Measurements from ENCODE around the gene ZNF235.
"Not testable (repeated sequence)": the region's sequence is repeated elsewhere in the genome, so short reads cannot be mapped to it uniquely, and the experiment has no call there.

The ZNF235 gene

DNA sequence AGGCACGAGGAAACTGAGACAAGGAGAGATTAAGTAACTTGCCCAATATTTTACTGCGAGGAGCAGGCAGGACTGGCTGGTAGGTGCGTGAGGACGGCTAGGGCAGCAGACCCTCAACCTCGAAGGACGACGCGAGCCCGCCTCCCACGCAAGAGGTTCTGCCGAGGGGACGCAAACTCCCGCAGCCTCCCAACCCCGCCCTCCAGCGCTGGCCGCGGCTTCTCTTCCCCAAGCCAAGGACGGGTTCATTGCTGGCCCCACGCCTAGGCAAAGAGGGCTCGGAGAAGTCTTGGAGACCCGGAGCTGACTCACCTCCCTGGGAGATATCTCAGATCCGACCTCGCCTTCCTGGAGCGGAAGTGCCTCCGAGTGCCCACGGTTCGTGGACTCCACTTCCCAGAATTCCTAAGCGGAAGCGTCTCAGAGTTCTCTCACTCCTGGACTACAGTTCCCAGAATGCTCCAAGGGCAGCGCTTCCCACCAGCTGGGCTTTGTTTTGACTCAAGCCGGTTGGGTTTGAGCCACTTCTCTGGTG, at the start of gene ZNF235:
Gene ZNF235 (minus strand): TSS at position 367 of the 535 bp plus-strand sequence. CDS start 1,621 bp downstream, outside the sequence.
- peak; percentile 86 for DNase-seq

DNA sequence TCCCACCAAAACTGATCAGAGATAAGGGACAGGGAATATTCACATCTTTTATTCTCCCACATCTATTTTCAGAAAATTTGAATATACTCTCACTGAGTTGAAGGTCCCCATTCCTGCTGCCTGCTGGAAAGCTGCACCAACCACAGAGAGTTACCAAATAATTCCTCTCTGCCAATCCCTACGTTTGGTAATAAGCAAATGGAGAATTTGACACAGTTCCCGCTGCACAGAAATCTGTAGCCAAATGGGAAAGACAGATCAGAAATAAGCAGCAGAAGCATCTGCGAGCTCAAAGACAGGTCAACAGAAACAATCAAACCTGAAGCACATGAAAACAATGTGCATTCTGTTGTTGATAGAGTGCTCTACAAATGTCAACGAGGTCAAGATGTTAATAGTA, 41.7 kb upstream of the ZNF235 start:
- no peak for DNase-seq

DNA sequence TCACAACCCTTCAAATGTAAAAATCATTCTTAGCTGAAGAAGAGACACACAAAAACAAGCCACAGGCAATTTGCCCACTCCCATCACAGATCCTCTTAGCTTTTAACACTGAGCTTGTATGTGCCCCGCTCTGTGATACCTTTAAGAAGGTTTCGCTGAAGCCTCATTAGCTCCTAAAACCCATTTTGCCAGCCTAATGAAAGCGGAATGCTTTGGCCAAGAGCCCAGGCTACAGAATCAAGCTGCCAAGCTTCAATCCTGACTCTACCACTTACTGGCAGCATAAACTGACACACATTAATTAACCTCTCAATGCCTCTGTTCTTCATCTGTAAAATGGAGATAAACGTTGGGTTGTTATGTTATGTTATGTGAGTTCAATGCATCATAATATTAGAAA, 41.1 kb upstream of the ZNF235 start:
- no peak for DNase-seq

DNA sequence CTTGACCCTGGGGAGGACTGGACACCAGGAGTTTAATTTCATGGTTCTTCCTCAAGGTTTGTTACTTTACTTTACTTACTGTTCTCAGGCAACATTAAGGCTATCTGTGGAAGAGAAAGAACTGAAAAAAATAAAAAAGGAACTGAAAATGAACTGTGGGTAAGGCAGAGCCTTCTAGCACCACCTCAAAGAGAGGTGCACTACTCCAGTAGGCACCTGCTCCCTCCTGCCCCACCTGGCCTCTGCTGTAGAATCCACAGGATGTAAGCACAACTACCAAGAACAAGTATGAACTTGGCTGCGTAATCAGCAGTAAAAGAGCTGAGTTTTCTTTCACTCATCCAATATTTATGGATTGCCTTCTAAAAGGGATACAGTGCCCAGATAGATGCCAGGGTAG, 39.4 kb upstream of the ZNF235 start:
- no peak for DNase-seq

DNA sequence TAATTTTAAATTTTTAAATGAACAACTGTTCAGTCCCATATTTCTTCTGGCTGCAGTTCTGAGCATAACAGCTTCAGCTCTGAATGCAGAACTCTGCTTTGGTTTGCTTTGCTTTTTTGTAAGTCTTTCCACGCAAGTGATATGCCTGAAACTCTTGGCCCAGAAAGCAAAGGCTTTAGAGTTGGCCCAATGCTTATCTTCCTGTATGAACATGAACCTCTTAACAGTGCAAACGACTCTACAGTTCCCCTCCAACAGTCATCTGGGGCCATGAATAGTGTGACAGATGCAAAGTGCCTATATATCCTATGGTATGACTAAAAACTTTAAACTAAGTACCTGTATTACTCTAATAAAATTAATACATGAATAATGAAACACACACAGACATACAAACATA, 37.0 kb upstream of the ZNF235 start:
- no peak for DNase-seq

DNA sequence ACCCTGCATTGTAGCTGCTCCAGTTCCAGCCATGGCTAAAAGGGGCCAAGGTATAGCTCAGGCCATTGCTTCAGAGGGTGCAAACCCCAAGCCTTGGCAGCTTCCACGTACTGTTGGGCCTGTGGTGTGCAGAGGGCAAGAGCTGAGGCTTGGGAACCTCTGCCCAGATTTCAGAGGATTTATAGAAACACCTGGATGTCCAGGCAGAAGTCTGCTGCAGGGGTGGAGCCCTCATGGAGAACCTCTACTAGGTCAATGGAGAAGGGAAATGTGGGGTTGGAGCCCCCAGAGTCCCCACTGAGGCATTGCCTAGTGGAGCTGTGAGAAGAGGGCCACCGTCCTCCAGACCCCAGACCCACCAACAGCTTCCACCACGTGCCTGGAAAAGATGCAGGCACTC, 29.8 kb upstream of the ZNF235 start:
- DNase-seq: not testable (repeated sequence)

DNA sequence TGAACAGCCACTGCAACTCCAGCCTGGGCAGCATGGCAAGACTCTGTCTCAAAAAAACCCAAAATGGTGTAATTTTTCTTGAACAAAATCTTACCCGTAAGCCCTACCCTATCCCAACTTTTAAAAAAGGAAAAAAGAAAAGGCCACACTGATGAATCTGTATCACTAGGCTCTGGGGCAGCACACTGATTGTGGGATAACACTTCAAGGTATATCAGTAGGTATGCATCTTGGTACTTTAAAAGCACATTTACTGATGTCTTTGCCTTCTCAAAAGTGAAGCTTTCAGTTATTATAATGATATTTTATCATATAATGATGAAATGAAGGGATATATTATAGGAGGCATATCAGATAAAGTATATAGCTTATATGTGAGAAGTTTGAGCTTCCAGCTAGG, 27.3 kb upstream of the ZNF235 start:
- DNase-seq: no peak

DNA sequence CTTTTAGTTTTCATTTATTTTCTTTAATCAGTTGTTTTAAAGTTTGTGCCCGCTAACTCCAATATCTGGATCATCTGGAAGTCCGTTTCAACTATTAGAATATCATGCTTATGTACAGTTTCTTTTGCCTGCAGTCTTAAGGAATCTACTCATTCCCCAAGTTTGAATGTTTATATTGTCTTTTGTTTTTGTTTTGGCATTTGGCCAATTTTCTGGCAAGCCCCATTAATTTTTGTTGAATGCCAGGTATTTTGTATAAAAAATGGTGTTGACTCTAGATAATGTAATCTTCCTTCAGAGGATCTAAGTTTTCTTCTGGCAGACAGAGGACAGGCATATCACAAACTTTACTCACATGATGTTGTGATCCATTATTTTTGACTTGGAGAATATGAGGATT, 11.1 kb upstream of the ZNF235 start:
- no peak for DNase-seq

DNA sequence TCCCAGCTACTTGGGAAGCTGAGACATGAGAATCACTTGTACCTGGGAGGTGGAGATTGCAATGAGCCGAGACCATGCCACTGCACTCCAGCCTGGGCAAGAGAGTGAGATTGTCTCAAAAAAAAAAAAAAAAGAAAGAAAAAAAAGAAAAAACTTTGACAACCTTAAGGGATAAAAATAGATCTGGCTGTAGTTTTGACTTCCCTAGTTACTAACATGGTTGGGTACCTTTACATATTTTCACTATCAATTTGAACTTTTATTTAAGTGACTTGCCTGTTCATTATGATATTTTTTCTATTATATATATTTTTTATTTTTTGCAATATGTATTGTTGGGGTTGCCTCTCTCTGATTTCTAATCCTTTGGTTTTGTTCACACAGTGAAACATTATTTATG, 8.4 kb upstream of the ZNF235 start:
- DNase-seq: no peak

DNA sequence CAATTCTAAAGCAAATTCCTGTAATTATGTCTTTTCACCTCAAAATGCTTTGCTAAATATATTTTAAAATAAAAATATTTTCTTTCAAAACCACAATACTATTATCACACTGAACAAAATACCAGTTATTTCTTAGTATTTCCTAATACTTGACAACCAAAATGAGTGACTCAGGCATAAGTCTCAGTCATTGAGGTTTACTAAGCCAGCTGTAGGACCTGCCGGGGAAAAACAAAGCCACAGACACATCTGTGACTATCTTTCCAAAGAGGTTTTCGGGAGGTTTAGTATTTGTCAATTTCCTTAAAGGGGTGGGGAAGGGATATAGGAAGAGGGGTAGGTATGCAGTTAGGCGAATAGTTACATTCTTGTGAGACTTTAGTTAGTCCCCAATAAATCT, 3.2 kb upstream of the ZNF235 start:
- DNase-seq: no peak

DNA sequence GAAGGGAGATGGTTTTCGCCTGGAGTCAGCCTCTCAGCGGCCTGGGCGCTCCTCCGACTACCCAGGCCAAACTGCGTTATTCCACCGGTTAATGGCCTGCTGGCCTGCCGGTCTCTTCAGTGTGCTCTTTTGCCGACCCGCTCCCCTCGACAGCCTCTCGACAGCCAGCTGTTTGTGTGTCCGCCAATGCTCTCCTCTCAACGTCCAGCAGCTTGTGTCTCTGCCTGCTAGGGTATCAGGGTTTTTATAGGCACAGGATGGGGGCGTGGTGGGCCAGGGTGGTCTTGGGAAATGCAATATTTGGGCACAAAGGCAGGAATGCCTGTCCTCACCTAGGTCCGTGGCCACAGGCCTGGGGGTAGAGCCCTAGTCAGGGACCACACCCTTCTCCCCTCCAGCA, 1.5 kb upstream of the ZNF235 start:
- DNase-seq: no peak

DNA sequence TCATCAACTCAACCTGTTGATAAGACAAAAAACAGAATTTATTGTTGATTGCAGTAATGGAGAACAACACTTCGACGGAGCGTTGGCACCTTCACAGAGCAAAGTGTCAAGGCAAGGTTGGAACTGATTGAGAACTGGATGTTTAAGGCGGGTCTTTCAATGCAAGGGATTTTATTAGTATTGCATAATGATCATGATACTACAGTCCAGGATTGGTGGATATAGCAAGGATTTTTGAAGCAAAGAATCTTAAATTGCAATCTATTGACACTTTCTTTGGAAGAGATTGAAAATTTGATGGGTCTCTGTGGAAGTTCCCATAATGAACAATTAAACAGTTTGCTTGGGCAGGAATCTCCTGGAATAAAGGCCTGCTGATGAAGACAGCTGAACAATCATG, 632 bp upstream of the ZNF235 start:
- DNase-seq: no peak

DNA sequence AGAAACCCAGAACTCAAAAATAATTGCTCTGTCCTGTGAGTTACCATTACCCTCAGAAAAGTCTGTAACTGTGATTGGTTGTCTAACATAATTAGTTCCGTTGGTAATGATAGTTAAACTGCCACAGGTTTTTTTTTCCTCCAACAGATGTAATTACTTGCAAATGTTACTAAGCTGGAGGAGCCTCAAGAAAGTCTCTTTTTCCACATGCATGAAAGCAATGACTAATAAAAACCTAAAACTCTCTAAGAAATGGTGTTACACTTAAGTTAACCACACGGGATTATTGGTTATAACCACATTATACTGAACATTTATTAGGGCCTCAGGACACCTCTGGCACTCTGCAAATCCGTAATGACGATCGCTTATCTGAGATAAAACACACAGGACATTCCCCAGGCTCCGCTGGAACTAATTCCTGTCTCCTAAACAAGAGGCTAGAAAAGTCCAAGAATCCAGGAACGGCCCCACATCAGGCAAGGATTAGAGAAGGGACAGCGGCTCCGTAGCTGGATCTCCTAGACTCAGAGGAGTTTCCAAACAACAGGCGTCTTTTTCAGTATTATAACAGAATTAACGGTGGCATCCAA, 753 bp downstream of the ZNF235 start:
- DNase-seq: no peak

DNA sequence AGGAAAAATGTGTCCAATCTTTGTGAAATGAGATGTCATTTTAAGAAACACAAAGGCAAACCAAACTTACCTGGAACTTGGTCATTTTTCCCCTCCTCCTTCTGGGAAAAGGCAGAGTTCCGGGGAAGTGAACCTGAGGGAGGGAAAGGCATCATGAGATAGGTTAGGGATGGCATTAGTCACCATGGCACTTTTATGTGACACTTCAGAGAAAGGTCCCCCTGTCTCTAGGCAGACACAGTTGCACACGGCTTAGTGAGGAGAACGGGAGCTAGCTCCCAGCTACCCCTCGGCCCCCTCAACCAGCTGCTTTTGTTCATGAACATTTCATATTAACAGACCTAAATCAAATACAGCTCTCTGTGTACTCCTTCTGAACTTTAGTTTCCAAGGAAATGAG, 1.5 kb downstream of the ZNF235 start:
- no peak for DNase-seq

DNA sequence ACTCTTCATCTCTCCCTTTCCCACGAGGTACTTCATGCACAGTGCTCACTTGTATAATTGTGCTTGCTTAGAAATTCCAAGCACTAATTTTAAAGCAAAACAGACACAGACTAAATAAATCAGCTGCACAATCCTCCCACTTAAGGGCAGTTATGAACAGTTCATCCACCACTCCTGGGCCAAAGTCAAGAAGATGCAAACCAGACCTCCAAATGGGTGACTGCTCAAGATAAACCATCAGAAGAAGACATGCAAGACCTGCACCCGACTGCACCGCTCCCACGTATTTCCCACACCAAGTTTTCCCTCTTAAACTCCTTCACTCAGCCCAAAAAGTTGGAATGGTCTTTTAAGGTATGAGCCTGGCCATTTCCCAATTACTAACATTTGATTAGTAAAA, 19.9 kb downstream of the ZNF235 start:
- DNase-seq: no peak

DNA sequence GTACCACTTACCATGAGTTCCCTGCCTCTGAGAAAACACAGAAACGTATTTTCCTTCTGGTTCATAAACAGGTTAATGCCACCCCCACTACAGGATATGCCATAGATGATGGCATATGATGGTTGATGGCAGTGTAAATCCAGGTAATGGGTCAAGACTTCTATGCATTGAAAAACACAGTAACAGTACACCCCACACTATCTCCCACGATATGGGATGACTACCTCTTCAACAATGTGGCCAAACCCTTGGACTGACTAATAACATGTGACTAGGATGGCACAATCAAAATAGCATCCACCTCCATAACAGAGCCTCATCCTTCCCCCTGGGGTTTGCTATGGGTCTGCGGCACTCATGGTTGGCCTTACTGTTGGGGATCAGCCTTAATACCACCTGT, 22.0 kb downstream of the ZNF235 start:
- DNase-seq: no peak

DNA sequence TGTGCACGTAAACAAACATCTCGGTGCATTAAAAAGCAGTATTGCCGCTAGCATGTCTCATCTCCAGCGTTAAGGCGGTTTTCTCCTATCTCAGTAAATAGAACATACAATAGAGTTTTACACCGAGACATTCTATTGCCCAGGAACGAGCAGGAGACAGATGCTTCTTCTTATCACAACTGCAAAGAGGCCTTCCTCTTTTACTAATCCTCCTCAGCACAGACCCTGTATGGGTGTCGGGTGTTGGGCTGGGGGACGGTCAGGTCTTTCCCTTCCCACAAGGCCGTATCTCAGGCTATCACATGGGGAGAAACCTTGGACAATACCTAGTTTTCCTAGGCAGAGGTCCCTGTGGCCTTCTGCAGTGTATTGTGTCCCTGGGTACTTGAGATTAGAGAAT, 23.9 kb downstream of the ZNF235 start:
- no peak for DNase-seq

DNA sequence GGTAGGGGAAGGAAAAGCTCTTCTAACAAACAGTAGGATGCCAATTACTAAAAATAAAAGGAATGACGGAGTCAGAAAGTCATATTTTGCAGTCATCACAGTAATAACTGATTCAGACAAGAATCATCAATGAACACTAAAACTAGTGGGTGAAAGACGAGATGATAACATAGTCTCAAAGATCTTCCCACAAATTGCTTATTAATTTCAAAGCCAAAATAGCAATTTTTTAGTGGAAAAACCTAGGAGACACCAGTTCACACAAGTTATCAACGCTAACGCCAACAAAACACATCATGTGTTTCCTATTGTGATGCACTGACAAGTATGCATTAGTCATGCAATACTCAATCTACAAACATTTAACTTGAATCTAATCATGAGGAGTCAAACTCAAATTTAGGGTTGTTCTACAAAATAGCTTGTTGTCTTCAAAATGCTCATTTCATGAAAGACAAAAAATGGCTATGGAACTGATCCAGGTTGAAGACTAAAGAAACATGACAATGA, 26.6 kb downstream of the ZNF235 start:
- DNase-seq: no peak

DNA sequence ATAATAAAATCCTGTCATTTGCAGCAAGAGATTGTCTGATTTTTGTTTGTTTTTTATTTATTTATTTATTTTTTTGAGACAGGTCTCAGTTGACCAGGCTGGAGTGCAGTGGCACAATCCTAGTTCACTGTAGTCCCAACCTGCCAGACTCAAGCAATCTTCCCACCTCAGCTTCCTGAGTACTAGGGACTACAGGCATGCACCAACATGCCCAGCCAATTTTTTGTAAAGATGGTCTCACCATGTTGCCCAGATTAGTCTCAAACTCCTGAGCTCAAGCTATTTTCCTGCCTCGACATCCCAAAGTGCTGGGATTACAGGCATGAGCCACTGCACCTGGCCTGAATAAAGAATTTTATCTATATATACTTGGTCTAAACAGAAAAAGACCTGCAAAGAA, 27.5 kb downstream of the ZNF235 start:
- DNase-seq: no peak

DNA sequence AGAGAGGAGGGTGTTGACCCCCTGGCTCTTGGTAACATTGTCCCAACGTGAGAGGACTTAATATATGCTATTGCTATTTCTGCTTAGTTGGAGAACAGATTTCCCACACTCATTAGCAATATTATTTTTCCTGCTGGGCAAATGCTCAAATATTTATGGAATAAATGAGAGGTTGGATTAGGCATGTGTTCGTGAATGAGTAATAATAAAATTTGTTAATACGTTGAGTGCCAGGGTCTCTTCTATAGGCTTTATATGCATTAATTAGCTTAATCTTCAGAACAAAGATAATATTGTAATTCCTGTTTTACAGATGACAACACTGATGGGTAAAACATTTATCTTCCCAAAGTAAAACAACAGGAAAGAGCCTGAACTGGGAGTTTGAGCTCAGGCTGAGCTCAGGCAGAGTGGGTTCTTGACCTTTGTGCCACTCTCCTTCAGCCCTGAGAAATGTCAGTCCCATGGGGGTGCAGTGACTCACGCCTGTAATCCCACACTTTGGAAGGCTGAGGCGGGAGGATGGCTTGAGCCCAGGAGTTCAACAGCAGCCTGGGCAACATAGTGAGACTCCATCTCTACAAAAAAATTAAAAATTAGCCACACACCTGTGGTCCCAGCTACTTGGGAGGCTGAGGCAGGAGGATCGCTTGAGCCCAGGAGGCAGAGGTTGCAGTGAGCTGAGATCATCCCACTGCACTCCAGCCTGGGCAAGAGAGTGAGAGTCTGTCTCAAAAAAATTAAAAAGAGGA, 44.0 kb downstream of the ZNF235 start:
- DNase-seq: no peak

DNA sequence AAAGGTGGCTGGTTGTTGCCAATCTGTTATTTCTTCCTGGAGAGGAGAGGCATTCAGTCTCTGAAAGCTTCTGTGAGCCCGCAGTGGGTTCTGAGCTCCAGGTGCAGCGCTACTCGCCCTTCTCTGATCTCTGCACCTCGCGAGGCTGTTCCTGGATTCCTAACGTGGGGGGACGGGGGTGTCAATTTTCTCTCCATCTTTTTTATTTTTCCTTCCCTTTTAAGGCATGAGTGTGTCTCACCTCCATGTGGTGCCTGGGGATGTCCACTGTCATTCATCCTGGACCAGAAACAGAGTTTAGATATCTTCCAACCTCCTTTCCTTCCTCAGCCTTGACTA, 44.5 kb downstream of the ZNF235 start:
- peak; percentile 13 for DNase-seq

DNA sequence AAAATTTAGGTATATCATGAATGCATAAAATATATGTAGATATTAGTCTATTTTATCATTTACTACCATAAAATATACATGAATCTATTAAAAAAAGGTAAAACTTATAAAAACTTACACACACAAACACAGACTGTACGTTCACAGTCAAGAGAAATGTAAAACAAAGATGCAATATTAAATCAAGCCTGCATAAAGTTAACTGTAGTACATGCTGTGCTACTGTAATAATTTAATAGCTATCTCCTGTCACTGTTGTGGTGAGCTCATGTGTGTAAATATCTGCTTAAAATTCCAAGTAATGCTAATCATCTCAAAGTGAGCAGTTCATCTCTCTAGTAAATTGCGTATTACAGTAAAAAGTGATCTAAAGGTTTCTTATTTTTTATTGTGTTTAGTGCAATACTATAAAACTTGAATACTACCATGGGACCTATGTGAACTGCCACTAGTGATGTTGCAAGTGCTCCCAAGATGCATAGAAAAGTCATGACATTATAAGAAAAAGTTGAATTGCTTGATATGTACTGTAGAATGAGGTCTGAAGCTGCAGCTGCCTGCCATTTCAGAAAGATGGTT, 45.9 kb downstream of the ZNF235 start:
- DNase-seq: no peak

DNA sequence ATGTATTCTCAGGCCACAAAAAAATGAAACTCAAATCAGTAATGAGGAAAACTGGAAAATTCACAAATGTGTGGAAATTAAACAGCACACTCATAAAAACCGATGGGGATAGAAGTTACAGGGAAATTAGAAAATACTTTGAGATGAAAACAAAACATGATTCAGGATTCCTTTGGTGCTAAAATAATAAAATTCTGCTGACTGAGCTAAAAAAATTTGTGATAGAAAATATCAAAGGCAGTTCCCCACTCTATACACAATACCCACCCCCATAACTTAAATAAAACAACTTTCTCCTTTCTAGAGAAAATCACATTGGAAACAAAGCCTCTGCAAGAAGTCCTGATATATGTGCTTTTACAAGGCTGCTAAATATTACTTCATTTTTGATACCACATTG, 46.7 kb downstream of the ZNF235 start:
- no peak for DNase-seq

DNA sequence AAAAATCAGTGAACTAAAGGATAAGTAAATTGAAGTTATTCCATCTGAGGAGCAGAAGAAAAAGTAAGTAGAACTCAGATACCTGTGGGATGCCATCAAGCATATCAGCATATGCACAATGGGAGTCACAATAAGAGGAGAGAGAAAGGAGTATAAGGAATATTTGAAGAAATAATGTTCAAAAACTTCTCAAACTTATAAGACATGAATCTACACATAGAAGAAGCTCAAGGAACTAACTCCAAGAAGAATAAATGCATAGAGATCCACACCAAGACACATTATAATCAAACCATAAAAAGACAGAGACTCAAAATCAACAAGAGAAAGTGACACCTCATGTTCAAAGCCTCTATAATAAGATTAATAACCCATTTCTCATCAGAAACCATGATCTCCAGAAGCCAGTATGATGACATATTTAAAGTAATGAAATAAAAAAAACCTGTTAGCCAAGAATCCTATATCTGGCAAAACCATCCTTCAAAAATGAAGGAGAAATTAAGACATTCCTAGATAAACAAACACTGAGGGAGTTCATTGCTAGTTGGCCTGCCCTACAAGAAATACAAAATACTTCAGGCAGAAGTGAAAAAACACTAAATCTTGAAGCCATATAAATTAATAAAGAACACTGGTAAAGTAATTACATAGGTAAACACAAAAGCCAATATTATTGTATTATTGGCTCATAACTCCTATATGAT, 49.0 kb downstream of the ZNF235 start:
- no peak for DNase-seq

Data from NCI-H526 treated with DMSO at 0.1 percent for 48 hours (cell line).